Islet precursor cell (in vitro differentiated cells): Measurements from ENCODE around the gene PDXK.
"Not testable (repeated sequence)": the region's sequence is repeated elsewhere in the genome, so short reads cannot be mapped to it uniquely, and the experiment has no call there.

ENCODE experiments used
- DNase-seq: peaks from one replicate; pipeline ENCODE4 v3.0.0-alpha.2; 2018

Gene PDXK

DNA sequence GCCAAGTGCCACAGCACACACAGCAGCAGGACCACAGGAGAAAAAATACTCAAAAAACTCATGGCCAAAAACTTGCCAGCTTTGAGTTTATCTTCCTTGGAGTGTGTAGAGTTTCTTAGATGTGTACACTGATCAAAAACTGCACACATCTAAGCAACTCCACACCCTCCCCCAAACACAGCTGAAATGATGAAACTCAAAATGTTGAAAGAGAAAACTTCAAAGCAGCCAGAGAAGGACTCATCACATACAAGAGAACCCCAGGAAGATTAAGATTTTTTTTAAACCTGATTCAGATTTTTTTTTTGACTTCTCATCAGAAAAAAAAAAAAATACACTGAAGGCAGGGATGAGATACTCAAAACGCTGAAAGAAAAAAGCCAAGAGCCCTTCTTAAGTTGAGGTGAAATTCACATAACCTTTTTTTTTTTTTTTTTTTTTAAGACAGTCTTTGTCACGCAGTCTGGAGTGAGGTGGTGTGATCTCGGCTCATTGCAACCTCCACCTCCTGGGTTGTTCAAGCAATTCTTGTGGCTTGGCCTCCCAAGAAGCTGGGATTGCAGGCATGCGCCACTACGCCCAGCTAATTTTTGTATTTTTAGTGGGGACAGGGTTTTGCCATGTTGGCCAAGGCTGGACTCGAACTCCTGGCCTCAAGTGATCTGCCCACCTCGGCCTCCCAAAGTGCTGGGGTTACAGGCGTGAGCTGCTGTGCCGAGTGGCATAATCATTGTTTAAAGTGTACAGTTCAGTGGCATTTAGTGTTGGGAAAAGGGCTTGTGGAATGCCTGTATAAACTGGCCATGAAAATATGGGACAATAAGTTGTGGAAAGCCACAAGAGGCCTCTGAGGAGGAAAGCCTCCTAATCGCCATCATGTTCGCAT is 20.9 kb upstream of the PDXK start:
- DNase-seq = peak; percentile 35

DNA sequence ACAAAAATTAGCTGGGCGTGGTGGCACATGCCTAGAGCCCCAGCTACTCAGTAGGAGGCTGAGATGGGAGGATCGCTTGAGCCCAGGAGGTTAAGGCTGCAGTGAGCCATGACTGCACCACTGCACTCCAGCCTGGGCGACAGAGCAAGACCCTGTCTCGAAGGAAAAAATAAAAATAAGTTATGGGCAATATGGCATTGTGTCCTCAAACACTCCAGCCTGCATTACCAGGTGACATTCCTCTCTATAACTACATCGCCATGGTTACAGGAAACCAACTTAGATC is 19.5 kb upstream of the PDXK start:
- not testable (repeated sequence) for DNase-seq

DNA sequence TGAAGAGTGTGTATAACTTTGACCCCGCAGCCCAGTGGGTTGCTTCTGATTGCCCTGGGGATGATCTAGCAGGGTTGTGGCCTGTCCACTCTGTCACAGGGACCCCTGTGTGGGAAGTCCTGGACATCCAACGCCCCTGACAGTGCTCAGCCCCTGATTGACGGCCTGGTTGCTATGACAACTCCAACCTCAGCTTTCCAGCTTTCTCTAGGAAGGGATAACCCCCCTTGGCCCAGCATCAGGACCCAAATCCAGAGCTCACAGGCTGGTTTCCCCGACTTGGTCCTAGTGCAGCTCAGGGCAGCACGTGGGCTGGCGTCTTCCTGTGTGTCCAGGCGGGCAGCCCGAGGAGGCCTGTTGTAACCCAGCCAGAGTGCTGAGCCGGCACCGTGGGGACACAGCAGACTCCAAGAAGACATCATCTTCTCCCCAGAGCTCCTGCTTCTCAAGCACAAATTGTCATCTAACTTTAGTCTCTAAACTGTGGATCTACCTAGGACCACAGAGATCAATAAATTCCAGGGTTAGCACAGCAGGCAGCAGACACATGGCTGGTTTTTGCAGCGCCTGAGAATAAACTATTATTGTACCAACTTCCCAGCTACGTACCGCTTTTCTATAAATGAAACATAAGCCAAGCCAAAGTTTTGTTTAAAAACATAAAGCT is 18.9 kb upstream of the PDXK start:
- peak; percentile 51 for DNase-seq

GRCh38 chr21:43701936-43702784 is 16.8 kb upstream of the PDXK start:
- DNase-seq = peak; percentile 51

DNA sequence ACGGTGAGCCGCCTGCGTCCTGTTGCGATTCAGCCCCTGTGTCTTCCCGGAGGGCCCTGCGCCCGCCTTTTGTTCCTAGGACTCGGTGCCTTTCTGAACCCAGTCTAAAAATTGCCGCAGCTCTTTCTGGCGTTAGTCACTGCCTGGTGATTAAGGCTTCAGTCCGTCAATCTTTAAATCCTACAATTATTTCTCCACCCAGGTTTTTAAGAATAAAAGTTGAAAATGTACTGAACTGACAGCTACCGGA is 16.2 kb upstream of the PDXK start:
- DNase-seq = no peak

DNA sequence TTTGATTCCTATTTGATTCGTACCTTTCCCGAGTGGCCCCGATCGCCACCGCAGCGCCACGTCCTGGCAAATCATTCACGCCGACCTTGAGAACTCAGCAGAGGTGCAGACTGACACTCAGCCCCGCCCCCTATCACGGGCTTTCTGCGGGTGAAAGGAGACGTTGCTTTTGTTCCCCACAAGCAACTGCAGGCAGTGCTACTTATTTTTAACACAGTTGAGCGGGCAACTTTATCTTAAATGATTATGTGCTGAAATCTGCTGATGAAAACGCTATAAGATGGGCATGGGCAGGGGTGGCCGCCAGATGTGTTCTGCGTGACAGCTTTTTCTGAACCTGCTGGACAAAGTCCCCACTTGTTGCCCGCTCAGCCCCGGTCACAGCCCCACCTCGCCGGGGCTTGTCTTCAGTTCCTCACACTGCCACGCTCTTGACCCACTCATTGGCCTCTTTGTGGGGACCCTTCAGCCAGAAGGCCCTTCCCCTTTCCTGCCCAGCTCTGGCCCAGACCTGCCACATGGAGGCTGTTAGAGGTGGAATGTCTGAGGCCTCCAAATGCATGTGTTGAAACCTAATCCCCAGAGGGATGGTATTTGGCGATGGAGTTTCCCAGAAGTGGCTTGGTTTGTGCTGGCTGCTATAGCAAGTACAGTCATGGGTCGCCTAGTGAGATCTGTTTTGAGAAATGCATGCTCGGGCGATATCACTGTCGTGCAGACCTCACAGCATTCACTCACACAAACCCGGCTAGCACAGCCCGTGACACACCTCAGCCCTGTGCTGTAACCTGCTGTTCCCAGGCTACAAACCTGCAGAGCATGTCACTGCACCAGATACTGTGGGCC is 15.7 kb upstream of the PDXK start:
- DNase-seq = peak; percentile 72

GRCh38 chr21:43707462-43707861 is 11.5 kb upstream of the PDXK start:
- DNase-seq = no peak

- no peak for DNase-seq
Measured at GRCh38 chr21:43708745-43709381, 10.1 kb upstream of the PDXK start.

DNA sequence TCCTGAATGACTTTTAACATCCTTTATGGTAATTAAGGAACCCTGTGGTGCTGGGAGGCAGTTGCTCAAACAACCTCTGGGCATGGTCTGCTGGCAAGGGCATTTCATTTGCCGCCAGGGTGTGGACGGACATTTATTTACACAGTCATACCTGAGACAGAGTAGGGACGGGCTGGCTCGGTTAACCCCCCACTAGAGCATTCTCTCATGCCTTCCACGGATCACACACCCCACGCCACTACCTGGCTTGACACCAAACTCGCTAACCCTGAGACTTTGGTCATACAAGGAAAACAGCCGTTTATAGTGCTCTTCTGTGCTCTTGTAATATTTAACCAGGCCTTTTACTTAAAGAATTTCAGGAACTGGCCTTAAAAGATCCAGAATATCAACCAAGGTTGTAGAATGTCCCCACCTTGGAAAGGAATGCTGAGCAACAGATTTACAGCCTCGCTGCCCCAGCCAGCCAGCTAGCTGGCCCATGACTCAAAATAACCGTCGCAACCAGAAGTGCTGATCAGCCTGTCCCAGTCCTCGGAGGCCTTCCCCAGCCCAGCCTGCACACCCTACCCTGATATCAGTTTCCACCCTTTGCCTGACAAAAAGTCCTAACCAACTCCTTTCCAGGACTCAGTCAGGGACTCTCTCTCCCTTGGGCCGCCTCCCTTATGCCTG is 6.5 kb upstream of the PDXK start:
- peak; percentile 90 for DNase-seq

DNA sequence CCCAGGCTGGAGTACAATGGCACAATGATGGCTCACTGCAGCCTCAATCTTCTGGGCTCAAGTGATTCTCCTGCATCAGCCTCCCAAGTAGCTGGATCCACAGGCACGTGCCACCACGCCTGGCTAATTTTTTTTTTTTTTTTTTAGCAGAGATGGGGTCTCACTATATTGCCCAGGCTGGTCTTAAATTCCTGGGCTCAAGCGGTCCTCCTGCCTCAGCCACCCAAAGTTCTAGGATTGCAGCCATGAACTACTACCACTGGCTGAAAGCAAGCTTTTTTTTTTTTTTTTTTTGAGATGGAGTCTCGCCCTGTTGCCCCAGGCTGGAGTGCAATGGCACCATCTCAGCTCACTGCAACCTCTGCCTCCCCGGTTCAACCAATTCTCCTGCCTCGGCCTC is 5.8 kb upstream of the PDXK start:
- not testable (repeated sequence) for DNase-seq

- DNase-seq = no peak
Measured at GRCh38 chr21:43716376-43717165, 2.4 kb upstream of the PDXK start.

DNA sequence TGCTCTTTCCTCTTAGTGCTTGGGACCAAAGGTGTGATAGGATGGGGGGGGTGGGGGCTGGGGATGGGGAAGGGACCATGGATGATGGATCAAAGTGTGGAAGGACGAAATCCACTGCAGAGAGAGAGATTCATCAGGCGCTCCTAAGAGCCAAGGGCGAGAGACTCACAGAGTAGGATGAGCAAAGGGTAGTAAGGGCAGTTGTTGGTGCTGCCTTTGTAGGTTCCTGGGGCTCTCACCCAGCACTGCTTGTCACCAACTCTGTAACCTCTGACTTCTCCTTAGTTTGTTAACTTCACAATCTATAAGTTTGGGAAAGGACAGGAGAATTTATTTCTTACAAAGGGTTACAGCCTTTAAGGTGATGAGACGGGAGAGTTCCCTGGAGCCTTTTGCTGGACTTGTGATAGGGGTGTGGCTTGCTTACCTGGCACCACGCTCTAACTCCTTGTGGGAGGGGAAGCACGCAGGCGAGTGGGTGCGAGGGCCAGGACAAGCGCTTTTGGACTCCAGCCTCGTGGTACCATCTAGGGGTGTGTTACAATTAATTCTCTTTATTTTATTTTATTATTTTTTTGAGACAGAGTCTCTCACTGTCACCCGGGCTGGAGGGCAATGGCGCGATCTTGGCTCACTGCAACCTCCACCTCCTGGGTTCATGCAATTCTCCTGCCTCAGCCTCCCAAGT is 1.6 kb upstream of the PDXK start:
- no peak for DNase-seq

DNA sequence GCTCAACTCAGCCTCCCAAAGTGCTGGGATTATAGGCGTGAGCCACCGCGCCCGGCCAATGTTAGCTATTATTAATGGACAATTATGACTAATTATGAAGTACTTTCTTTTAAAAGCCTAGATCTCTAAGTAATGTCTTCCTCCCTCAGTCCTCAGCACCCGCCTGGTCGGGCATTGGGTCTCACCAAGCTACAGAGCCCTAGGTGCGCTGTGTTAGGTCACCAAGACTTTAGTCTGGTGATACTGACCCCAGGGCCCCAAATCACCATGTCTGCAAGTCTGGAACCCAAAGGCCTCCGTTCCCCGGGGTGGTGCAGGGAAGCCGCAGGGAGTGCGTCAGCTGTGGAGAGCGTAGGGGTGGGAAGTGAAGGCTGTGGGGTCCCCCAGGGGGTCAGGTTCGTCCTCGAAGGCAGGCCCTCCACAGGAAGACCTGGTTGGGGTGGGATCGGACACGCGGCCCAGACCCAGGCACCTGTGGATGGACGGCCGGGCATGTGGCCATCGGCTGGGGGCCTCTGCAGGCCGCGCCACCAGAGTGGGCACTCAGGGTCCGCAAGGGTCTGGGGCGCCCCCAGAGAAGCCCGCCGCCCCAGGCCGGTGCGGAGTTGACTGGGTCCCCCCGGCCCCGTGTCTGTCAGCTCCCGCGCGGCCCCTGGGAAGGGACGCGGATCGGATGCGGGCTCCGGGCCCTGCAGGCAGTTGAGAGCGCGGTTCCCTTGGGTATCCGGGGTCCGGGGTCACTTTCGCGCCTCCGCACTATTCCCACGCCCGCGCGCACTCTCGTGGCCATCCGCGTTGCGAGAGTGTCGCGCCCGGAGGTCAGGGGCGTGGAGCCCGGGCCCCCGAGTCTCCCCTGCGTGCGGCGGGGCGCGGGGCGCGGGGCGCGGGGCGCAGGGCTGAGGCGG is 710 bp upstream of the PDXK start:
- DNase-seq = no peak

DNA sequence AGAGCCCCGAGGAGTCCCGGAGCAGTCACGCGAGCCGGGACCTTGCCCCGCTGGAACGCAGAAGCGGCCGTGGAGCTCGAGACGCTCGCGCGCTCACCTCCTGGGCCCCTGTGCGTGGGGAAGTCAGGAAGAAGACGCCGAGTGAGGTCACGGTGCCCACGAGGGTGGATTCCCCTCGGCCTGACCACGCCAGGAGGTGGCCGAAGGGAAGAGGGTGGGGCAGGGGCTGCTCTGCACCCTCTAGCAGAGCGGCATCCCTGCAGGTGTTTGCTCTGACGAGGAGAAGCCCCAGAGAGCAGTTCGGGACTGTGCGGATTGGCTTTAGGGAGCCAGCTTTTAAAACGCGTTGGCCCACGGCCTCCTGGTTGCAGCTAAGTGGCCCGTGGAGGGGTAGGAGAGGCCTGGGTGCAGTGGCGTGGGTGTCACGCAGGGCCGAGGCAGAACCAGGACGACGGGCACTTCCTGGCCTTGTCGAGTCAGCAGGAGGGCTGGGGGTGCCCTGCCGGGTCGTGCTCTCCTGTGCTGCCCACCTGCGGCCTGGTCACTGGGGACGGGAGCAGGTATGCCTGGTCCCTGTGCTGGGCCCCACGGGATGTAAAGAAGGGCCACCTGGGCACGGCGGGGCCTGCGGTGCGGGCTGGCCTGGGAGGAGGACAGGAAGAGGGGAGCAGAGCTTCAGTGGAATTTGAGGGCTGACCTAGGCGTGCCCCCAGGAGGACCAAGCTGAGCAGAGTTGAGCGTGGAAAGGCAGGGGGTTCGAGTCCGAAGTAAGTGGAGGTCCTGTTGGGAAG is 1.0 kb downstream of the PDXK start:
- DNase-seq = no peak

GRCh38 chr21:43720539-43721166 is 1.7 kb downstream of the PDXK start:
- DNase-seq = no peak

- DNase-seq = no peak
Measured at GRCh38 chr21:43721206-43721605, 2.3 kb downstream of the PDXK start.

DNA sequence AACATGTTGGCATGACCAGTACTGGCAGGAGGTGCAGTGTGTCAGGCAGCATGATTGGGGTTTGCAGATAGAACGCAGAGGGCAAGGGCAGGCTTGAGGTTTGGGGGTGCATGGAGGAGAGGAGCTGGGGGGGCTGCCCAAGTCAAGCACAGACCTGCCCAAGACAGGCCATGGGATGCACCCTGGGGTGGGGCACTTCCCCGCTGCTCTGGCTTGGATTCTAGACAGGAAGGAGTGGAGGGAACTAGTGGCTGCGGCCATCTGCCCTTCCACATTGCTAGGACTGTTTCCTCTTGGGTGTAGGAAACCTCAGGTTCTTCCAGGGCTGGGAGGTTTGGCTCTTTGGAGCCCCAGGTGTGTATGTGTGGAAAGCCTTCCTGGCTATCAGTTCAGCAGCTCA is 3.0 kb downstream of the PDXK start:
- no peak for DNase-seq

- no peak for DNase-seq
Measured at GRCh38 chr21:43723648-43724047, 4.7 kb downstream of the PDXK start.
